BE2C (cell line): ENCODE data around the gene CCDC60.

Experiments used
- DNase-seq: peaks from one replicate; pipeline ENCODE4 v3.0.0-alpha.2; 2020
- H3K27me3 ChIP-seq: fragments of 250-450 bp; sonication (Bioruptor Pico); 2 replicates; pipeline ENCODE4 v1.5.1; 2020; ENCODE audit warnings: mild to moderate bottlenecking
- H3K36me3 ChIP-seq: fragments of 250-450 bp; sonication (Bioruptor Pico); 2 replicates; pipeline ENCODE4 v1.5.1; 2020; ENCODE audit warnings: mild to moderate bottlenecking
- H3K4me1 ChIP-seq: fragments of 250-450 bp; sonication (Bioruptor Pico); 2 replicates; pipeline ENCODE4 v1.5.1; 2020
- H3K4me3 ChIP-seq: 2 replicates; pipeline ENCODE4 v1.5.1; 2011; ENCODE audit warnings: low read depth, low read length
- H3K9me3 ChIP-seq: fragments of 250-450 bp; sonication (Bioruptor Pico); 2 replicates; pipeline ENCODE4 v1.5.1; 2020
- TF ChIP-seq, protein P1 (sequence below): IDR thresholded peaks from 2 replicates; pipeline ENCODE4 v1.5.1; 2012; ENCODE audit warnings: mild to moderate bottlenecking, low read depth, low read length

The CCDC60 gene

DNA sequence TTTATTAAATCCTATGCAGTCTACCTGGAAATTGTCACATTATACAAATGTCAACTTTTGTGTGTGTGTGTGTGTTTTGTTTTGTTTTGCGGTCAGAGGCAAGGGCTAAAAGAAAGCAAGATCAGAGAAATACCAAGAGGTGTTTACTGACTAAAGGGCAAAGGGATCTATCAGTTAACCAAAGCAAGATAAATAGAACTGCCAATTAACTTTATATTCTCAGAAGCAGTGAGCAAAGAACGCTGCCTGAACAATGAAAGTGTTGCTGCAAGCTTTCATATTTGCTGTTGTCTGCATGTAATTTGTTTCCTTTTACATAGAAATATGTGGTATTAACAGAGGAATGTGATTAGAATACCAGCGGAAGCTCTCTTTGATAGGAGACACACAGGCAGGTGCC is 30.9 kb downstream of the CCDC60 start:
- DNase-seq: no peak
- Histone ChIP-seq H3K4me1 (no peaks in the 10 kb centered on the region), H3K27me3 (peaks cover 13% of the 10 kb centered on the region; the same call in 1 of the 2 replicates), H3K9me3 (no peaks in the 10 kb centered on the region; the same call in none of the 2 replicates), H3K36me3 (no peaks in the 10 kb centered on the region), H3K4me3 (no peak overlapping the region)
- TF ChIP-seq, protein P1, sequence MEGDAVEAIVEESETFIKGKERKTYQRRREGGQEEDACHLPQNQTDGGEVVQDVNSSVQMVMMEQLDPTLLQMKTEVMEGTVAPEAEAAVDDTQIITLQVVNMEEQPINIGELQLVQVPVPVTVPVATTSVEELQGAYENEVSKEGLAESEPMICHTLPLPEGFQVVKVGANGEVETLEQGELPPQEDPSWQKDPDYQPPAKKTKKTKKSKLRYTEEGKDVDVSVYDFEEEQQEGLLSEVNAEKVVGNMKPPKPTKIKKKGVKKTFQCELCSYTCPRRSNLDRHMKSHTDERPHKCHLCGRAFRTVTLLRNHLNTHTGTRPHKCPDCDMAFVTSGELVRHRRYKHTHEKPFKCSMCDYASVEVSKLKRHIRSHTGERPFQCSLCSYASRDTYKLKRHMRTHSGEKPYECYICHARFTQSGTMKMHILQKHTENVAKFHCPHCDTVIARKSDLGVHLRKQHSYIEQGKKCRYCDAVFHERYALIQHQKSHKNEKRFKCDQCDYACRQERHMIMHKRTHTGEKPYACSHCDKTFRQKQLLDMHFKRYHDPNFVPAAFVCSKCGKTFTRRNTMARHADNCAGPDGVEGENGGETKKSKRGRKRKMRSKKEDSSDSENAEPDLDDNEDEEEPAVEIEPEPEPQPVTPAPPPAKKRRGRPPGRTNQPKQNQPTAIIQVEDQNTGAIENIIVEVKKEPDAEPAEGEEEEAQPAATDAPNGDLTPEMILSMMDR: no peak

DNA sequence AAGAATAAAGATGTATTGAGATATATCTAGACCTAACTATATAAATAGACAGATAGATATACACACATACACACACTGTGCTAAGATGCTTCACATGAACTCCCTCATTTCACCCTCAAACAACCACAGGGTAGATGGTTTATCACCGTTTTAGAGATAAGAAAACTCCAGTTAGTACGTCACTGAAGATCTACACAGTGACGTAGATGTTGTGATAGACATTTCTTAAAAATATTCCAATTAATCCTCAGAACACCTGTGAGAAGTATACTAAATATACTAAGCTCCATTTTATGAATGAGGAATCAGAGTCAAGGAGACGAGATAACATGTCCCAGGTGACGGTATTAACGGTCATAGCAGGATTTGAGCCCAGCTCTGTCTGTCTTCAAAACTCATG is 31.5 kb downstream of the CCDC60 start:
- no peaks in the 10 kb centered on the region for H3K36me3 ChIP-seq
- no peaks in the 10 kb centered on the region; the same call in none of the 2 replicates for H3K9me3 ChIP-seq
- no peak for DNase-seq
- H3K27me3 ChIP-seq: peaks cover 13% of the 10 kb centered on the region; the same call in 1 of the 2 replicates
- TF ChIP-seq, protein P1: no peak
- H3K4me3 ChIP-seq: no peak overlapping the region
- H3K4me1 ChIP-seq: no peaks in the 10 kb centered on the region

DNA sequence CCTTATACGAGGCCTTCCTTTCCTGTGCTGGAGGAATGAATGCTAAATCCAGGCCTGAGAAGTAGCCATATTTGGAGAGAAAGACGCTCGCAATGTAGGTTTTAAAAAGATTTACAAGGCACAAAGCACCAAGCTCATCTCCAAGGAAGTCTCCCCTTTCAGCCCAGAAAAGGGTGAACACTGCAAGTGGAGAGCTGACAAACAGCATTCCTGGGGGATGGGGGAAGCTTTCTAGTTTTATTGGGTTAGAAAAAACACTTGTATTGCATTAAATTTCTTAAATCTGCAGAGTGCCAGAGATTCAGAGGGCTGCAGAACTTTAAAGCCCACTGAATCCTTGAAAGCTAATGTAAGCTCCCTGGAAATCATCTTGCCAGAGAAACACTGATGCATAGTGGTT is 34.6 kb downstream of the CCDC60 start:
- H3K9me3 ChIP-seq: no peaks in the 10 kb centered on the region; the same call in 1 of the 2 replicates
- DNase-seq: no peak
- no peak overlapping the region for H3K4me3 ChIP-seq
- TF ChIP-seq, protein P1: no peak
- no peaks in the 10 kb centered on the region for H3K36me3 ChIP-seq
- H3K4me1 ChIP-seq: no peaks in the 10 kb centered on the region
- H3K27me3 ChIP-seq: peaks cover 13% of the 10 kb centered on the region; the same call in 1 of the 2 replicates

DNA sequence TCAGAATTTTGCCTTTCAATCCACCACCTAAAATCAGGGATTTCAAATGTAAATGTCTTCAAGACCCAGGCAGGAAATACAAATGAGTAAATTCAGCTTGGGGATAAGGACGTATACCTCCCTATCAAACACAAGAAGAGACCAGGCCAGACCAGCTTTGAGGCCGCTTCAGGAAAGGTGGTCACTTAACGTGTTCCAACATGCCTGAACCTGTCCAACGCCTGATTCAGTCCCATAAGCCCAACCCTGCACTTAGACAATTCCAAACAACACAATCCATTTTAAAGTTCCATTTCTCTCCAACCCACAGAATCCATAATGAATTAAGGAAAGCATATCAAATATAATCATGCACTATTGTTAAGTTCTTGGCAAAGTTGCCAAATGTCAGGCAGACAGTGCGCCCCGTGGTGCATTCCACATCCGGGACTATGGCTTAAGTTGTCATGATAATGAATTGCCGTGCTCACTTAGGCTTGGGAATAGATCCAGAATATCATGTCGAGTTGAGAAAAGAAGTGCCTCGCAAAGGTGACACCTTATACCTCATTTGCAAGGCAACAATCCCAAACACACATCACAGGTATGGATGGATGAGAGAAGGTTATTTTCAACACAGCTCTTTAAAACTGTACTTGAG is 35.5 kb downstream of the CCDC60 start:
- no peaks in the 10 kb centered on the region; the same call in 1 of the 2 replicates for H3K9me3 ChIP-seq
- TF ChIP-seq, protein P1: no peak
- no peak overlapping the region for H3K4me3 ChIP-seq
- H3K36me3 ChIP-seq: no peaks in the 10 kb centered on the region
- H3K27me3 ChIP-seq: peaks cover 13% of the 10 kb centered on the region; the same call in 1 of the 2 replicates
- no peak for DNase-seq
- no peaks in the 10 kb centered on the region for H3K4me1 ChIP-seq

DNA sequence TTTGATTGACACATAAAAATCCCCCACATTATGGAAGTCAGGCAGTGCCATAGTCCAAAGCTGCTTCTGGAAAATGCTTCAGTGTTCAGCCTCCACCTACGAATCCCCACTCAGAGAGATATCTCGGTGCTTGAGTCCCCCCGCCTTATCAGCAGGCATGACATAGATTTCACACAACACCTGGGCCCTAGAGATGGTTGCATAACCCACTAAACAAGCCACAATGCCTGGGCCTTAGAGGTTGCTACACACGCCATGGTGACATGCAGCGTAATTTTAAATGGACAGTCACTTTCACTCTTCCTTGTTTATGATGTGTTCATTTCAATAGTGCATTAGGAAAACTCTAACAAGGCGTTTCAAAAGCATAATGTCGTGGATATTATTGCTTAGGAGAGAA is 38.0 kb downstream of the CCDC60 start:
- H3K27me3 ChIP-seq: peaks cover 9% of the 10 kb centered on the region; the same call in 1 of the 2 replicates
- no peaks in the 10 kb centered on the region for H3K4me1 ChIP-seq
- no peak overlapping the region for H3K4me3 ChIP-seq
- TF ChIP-seq, protein P1: no peak
- no peaks in the 10 kb centered on the region for H3K36me3 ChIP-seq
- no peaks in the 10 kb centered on the region for H3K9me3 ChIP-seq
- DNase-seq: no peak

DNA sequence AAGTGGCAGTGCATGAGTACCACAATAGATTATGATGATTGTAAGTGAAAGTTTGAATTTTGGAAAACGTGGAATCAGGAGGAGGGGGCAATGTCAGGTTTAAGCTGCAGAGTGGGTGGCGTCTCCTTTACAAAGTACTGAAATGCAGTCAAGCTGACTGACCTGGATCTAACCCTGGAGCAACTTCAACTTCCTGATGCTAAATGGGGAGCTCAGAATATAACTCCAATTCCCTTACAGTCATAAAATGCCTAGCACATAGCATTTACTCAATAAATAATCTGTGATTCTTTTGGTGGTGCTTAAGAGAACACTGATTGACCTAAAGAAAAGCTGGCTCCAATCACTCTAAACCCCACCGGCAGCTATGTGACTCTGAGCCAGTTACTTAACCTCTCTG is 38.5 kb downstream of the CCDC60 start:
- Histone ChIP-seq H3K36me3 (no peaks in the 10 kb centered on the region), H3K4me3 (no peak overlapping the region)
- DNase-seq: no peak

More for the DNA sequence above, 38.5 kb downstream of the CCDC60 start:
- TF ChIP-seq, protein P1: no peak
- Histone ChIP-seq H3K4me1 (no peaks in the 10 kb centered on the region), H3K9me3 (no peaks in the 10 kb centered on the region), H3K27me3 (peaks cover 9% of the 10 kb centered on the region; the same call in 1 of the 2 replicates)
